Measurements from ENCODE around the gene IQCF6. TPM values are rescaled to one million over a fixed set of nuclear protein-coding genes. Genes with fewer than 3 reads are reported as not detected.
"Not testable (repeated sequence)": the region's sequence is repeated elsewhere in the genome, so short reads cannot be mapped to it uniquely, and the experiment has no call there.

The IQCF6 gene
- total and polyA plus RNA-seq, 4 donors: not detected

DNA sequence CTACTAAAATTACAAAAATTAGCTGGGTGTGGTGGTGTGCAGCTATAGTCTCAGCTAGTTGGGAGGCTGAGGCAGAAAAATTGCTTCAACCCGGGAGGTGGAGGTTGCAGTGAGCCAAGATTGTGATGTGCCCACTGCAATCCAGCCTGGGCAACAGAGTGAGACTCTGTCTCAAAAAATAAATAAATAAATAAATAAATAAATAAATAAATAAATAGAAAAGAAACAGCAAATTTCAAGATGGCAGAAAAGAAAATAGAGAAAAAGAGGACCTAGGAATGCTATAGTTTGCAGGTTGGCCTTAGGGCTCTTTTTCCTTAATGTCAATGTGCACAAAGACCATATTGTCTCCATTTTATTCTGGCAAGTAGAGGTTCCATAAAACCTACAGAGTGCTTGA lies 28.2 kb downstream of the IQCF6 start:
- Histone ChIP-seq H3K27me3 (ENCODE audit: control insufficient read depth in 1 of 2, insufficient read depth in 2 of 2, low read length in 1 of 2) (no peaks in the 10 kb centered on the region), H3K4me3 (ENCODE audit: low read length in 2 of 2) (no peak overlapping the region), H3K36me3 (ENCODE audit: control insufficient read depth in 1 of 2, insufficient read depth in 2 of 2, low read length in 1 of 2) (no peaks in the 10 kb centered on the region), H3K27ac (ENCODE audit: low read depth in 1 of 2, low read length in 2 of 2) (no peak overlapping the region), H3K4me1 (ENCODE audit: control insufficient read depth in 1 of 2, insufficient read depth in 2 of 2, low read length in 2 of 2) (no peaks in the 10 kb centered on the region), H3K9me3 (ENCODE audit: control insufficient read depth, low read length) (peaks cover 3% of the 10 kb centered on the region)
- WGBS, 2 donors: 90 to 94% methylated on average over 1 of the region's 1 CpG
- ATAC-seq (ENCODE audit: low FRiP score) (no peak), DNase-seq (no peak)
- intact Hi-C loops (cut with DNase I): no loop called here

DNA sequence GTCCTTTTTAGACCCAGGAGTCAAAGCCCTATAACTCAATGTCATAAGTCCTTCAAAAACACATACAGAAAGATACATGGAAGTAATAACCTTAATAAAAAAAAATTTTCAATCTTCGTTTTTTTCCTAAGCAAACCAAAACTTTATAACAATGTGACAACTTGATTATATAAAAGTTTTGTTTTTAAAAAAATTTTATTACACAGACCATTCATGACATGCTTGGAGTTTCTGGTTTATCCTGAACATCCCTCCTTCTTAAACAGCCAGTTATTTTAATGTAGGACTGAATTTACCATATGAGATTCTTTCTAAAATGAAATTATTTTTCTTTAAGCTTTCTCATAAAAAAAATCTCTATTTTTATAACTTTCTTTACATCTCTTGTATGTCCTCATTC lies 30.7 kb downstream of the IQCF6 start:
- H3K4me1 ChIP-seq (ENCODE audit: control insufficient read depth in 1 of 2, insufficient read depth in 2 of 2, low read length in 2 of 2): no peaks in the 10 kb centered on the region
- no peak for ATAC-seq (ENCODE audit: low FRiP score)

GRCh38 chr3:51747840-51748239 lies 31.2 kb downstream of the IQCF6 start:
- intact Hi-C loops (cut with DNase I): no loop called here
- no peaks in the 10 kb centered on the region for H3K4me1 ChIP-seq (ENCODE audit: control insufficient read depth in 1 of 2, insufficient read depth in 2 of 2, low read length in 2 of 2)
- no peak overlapping the region for H3K4me3 ChIP-seq (ENCODE audit: low read length in 2 of 2)
- H3K36me3 ChIP-seq (ENCODE audit: control insufficient read depth in 1 of 2, insufficient read depth in 2 of 2, low read length in 1 of 2): no peaks in the 10 kb centered on the region
- no peak overlapping the region for H3K27ac ChIP-seq (ENCODE audit: low read depth in 1 of 2, low read length in 2 of 2)
- H3K9me3 ChIP-seq (ENCODE audit: control insufficient read depth, low read length): no peaks in the 10 kb centered on the region
- no peak for DNase-seq
- no peaks in the 10 kb centered on the region for H3K27me3 ChIP-seq (ENCODE audit: control insufficient read depth in 1 of 2, insufficient read depth in 2 of 2, low read length in 1 of 2)
- no peak for ATAC-seq (ENCODE audit: low FRiP score)

More for the DNA sequence above, 30.7 kb downstream of the IQCF6 start:
- no peaks in the 10 kb centered on the region for H3K9me3 ChIP-seq (ENCODE audit: control insufficient read depth, low read length)
- H3K36me3 ChIP-seq (ENCODE audit: control insufficient read depth in 1 of 2, insufficient read depth in 2 of 2, low read length in 1 of 2): no peaks in the 10 kb centered on the region
- 36 to 46% methylated on average over 1 of the region's 1 CpG for WGBS, 2 donors
- H3K27me3 ChIP-seq (ENCODE audit: control insufficient read depth in 1 of 2, insufficient read depth in 2 of 2, low read length in 1 of 2): no peaks in the 10 kb centered on the region
- DNase-seq: no peak
- no peak overlapping the region for H3K4me3 ChIP-seq (ENCODE audit: low read length in 2 of 2)
- no peak overlapping the region for H3K27ac ChIP-seq (ENCODE audit: low read depth in 1 of 2, low read length in 2 of 2)
- intact Hi-C loops (cut with DNase I): no loop called here

GRCh38 chr3:51742978-51743377 lies 36.1 kb downstream of the IQCF6 start:
- H3K27ac ChIP-seq (ENCODE audit: low read depth in 1 of 2, low read length in 2 of 2); H3K4me3 ChIP-seq (ENCODE audit: low read length in 2 of 2); H3K4me1 ChIP-seq (ENCODE audit: control insufficient read depth in 1 of 2, insufficient read depth in 2 of 2, low read length in 2 of 2); ATAC-seq (ENCODE audit: low FRiP score); H3K36me3 ChIP-seq (ENCODE audit: control insufficient read depth in 1 of 2, insufficient read depth in 2 of 2, low read length in 1 of 2); H3K27me3 ChIP-seq (ENCODE audit: control insufficient read depth in 1 of 2, insufficient read depth in 2 of 2, low read length in 1 of 2); intact Hi-C loops (cut with DNase I); H3K9me3 ChIP-seq (ENCODE audit: control insufficient read depth, low read length): not testable (repeated sequence)
- peak in 1 of 2 donors; percentile 57 for DNase-seq
- whole genome bisulfite sequencing, 2 donors: 58 to 63% methylated on average over 4 of the region's 4 CpGs

DNA sequence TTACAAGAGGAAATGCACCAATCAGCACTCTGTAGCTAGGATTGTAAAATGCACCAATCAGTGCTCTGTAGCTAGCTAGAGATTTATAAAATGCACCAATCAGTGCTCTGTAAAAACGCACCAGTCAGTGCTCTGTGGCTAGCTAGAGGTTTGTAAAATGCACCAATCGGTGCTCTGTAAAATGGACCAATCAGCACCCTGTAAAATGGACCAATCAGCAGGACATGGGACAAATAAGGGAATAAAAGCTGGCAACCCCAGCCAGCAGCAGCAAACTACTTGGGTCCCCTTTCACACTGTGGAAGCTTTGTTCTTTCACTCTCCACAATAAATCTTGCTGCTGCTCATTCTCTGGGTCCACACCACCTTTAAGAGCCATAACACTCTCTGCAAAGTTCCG lies 36.7 kb downstream of the IQCF6 start:
- H3K4me3 ChIP-seq (ENCODE audit: low read length in 2 of 2); H3K27ac ChIP-seq (ENCODE audit: low read depth in 1 of 2, low read length in 2 of 2); H3K9me3 ChIP-seq (ENCODE audit: control insufficient read depth, low read length); H3K27me3 ChIP-seq (ENCODE audit: control insufficient read depth in 1 of 2, insufficient read depth in 2 of 2, low read length in 1 of 2); intact Hi-C loops (cut with DNase I); DNase-seq; H3K36me3 ChIP-seq (ENCODE audit: control insufficient read depth in 1 of 2, insufficient read depth in 2 of 2, low read length in 1 of 2); ATAC-seq (ENCODE audit: low FRiP score); H3K4me1 ChIP-seq (ENCODE audit: control insufficient read depth in 1 of 2, insufficient read depth in 2 of 2, low read length in 2 of 2): not testable (repeated sequence)
- 73 to 76% methylated on average over 3 of the region's 3 CpGs for WGBS, 2 donors

GRCh38 chr3:51739110-51739509 lies 39.9 kb downstream of the IQCF6 start:
- intact Hi-C loops (cut with DNase I): no loop called here

GRCh38 chr3:51735950-51736349 lies 43.1 kb downstream of the IQCF6 start:
- no peak for ATAC-seq (ENCODE audit: low FRiP score)
- Histone ChIP-seq H3K9me3 (ENCODE audit: control insufficient read depth, low read length) (no peaks in the 10 kb centered on the region), H3K4me1 (ENCODE audit: control insufficient read depth in 1 of 2, insufficient read depth in 2 of 2, low read length in 2 of 2) (no peaks in the 10 kb centered on the region), H3K27ac (ENCODE audit: low read depth in 1 of 2, low read length in 2 of 2) (no peak overlapping the region), H3K27me3 (ENCODE audit: control insufficient read depth in 1 of 2, insufficient read depth in 2 of 2, low read length in 1 of 2) (no peaks in the 10 kb centered on the region), H3K36me3 (ENCODE audit: control insufficient read depth in 1 of 2, insufficient read depth in 2 of 2, low read length in 1 of 2) (no peaks in the 10 kb centered on the region), H3K4me3 (ENCODE audit: low read length in 2 of 2) (no peak overlapping the region)
- intact Hi-C loops (cut with DNase I): no loop called here
- DNase-seq: no peak
- WGBS, 2 donors: 82 to 89% methylated on average over 2 of the region's 2 CpGs

More at GRCh38 chr3:51739110-51739509, 39.9 kb downstream of the IQCF6 start:
- Histone ChIP-seq H3K4me3 (ENCODE audit: low read length in 2 of 2) (no peak overlapping the region), H3K9me3 (ENCODE audit: control insufficient read depth, low read length) (no peaks in the 10 kb centered on the region), H3K4me1 (ENCODE audit: control insufficient read depth in 1 of 2, insufficient read depth in 2 of 2, low read length in 2 of 2) (no peaks in the 10 kb centered on the region), H3K36me3 (ENCODE audit: control insufficient read depth in 1 of 2, insufficient read depth in 2 of 2, low read length in 1 of 2) (no peaks in the 10 kb centered on the region), H3K27me3 (ENCODE audit: control insufficient read depth in 1 of 2, insufficient read depth in 2 of 2, low read length in 1 of 2) (no peaks in the 10 kb centered on the region), H3K27ac (ENCODE audit: low read depth in 1 of 2, low read length in 2 of 2) (no peak overlapping the region)
- ATAC-seq (ENCODE audit: low FRiP score) (no peak), DNase-seq (no peak)
- WGBS, 2 donors: 52 to 57% methylated on average over 4 of the region's 4 CpGs

DNA sequence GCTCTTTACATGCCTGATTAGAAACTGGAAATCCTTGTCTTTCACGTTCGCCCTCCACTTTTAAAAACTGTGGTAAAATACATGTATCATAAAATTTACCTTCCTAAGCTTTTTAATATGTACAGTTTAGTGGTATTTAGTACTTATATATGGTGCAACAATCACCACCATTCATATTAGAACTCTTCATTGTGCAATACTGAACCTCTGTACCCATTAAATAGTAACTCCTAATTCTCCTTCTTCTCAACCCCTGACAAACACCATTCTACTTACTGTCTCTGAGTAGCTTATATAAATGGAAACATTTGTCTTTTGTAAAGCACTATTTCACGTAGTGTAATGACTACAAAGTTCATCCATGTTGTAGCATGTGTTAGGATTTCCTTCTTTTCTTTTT lies 44.0 kb downstream of the IQCF6 start:
- WGBS, 2 donors: 59 to 65% methylated on average over 3 of the region's 3 CpGs

GRCh38 chr3:51734572-51734907 lies 44.5 kb downstream of the IQCF6 start:
- no peaks in the 10 kb centered on the region for H3K4me1 ChIP-seq (ENCODE audit: control insufficient read depth in 1 of 2, insufficient read depth in 2 of 2, low read length in 2 of 2)
- H3K27ac ChIP-seq (ENCODE audit: low read depth in 1 of 2, low read length in 2 of 2): no peak overlapping the region
- ATAC-seq (ENCODE audit: low FRiP score): no peak
- WGBS, 2 donors: 7 to 14% methylated on average over 3 of the region's 3 CpGs
- DNase-seq: no peak
- H3K36me3 ChIP-seq (ENCODE audit: control insufficient read depth in 1 of 2, insufficient read depth in 2 of 2, low read length in 1 of 2): no peaks in the 10 kb centered on the region
- no peak overlapping the region for H3K4me3 ChIP-seq (ENCODE audit: low read length in 2 of 2)
- no peaks in the 10 kb centered on the region for H3K27me3 ChIP-seq (ENCODE audit: control insufficient read depth in 1 of 2, insufficient read depth in 2 of 2, low read length in 1 of 2)
- intact Hi-C loops (cut with DNase I): no loop called here
- H3K9me3 ChIP-seq (ENCODE audit: control insufficient read depth, low read length): peaks cover 2% of the 10 kb centered on the region

More for the DNA sequence above, 44.0 kb downstream of the IQCF6 start:
- intact Hi-C loops (cut with DNase I): no loop called here
- DNase-seq (no peak), ATAC-seq (ENCODE audit: low FRiP score) (no peak)
- H3K27me3 ChIP-seq (ENCODE audit: control insufficient read depth in 1 of 2, insufficient read depth in 2 of 2, low read length in 1 of 2): no peaks in the 10 kb centered on the region
- H3K4me1 ChIP-seq (ENCODE audit: control insufficient read depth in 1 of 2, insufficient read depth in 2 of 2, low read length in 2 of 2): no peaks in the 10 kb centered on the region
- H3K4me3 ChIP-seq (ENCODE audit: low read length in 2 of 2): no peak overlapping the region
- H3K9me3 ChIP-seq (ENCODE audit: control insufficient read depth, low read length): no peaks in the 10 kb centered on the region
- H3K36me3 ChIP-seq (ENCODE audit: control insufficient read depth in 1 of 2, insufficient read depth in 2 of 2, low read length in 1 of 2): no peaks in the 10 kb centered on the region
- H3K27ac ChIP-seq (ENCODE audit: low read depth in 1 of 2, low read length in 2 of 2): no peak overlapping the region

Data from aorta (tissue), 5 donors.